SH-SY5Y (cell line): ENCODE data around the gene TEX29.

Experiments used
- GATA2 ChIP-seq: IDR thresholded peaks from 2 replicates; pipeline ENCODE4 v1.6.1; 2011; ENCODE audit warnings: mild to moderate bottlenecking, low read depth, low read length
- GATA3 ChIP-seq: IDR thresholded peaks from 2 replicates; pipeline ENCODE4 v1.6.1; 2011; ENCODE audit warnings: low read depth, mild to moderate bottlenecking, low read length, moderate library complexity

The TEX29 gene

GRCh38 chr13:111322916-111323331 is 2.5 kb downstream of the TEX29 start:
- TF ChIP-seq GATA2: no peak

- TF ChIP-seq GATA2 (no peak), GATA3 (no peak)
Measured at GRCh38 chr13:111323549-111323948, 3.1 kb downstream of the TEX29 start.

GRCh38 chr13:111323950-111324651 is 3.7 kb downstream of the TEX29 start:
- TF ChIP-seq GATA3 (no peak), GATA2 (no peak)

GRCh38 chr13:111324736-111325135 is 4.3 kb downstream of the TEX29 start:
- TF ChIP-seq GATA2 (no peak), GATA3 (no peak)

- no peak for TF ChIP-seq GATA3
- no peak for TF ChIP-seq GATA2
Measured at GRCh38 chr13:111325146-111325890, 4.9 kb downstream of the TEX29 start.

GRCh38 chr13:111325941-111326620 is 5.6 kb downstream of the TEX29 start:
- TF ChIP-seq GATA2 (no peak), GATA3 (no peak)

GRCh38 chr13:111326621-111326965 is 6.2 kb downstream of the TEX29 start:
- no peak for TF ChIP-seq GATA3
- no peak for TF ChIP-seq GATA2

- TF ChIP-seq GATA3: no peak
- TF ChIP-seq GATA2: no peak
Measured at GRCh38 chr13:111326981-111327642, 6.7 kb downstream of the TEX29 start.

GRCh38 chr13:111327730-111328573 is 7.5 kb downstream of the TEX29 start:
- TF ChIP-seq GATA2 (no peak), GATA3 (no peak)

GRCh38 chr13:111328574-111329410 is 8.3 kb downstream of the TEX29 start:
- TF ChIP-seq GATA2 (no peak), GATA3 (no peak)

GRCh38 chr13:111329641-111330040 is 9.2 kb downstream of the TEX29 start:
- TF ChIP-seq GATA3 (no peak), GATA2 (no peak)

GRCh38 chr13:111330066-111330610 is 9.7 kb downstream of the TEX29 start:
- TF ChIP-seq GATA3 (no peak), GATA2 (no peak)

GRCh38 chr13:111335298-111335697 is 14.9 kb downstream of the TEX29 start:
- TF ChIP-seq GATA2: no peak
- no peak for TF ChIP-seq GATA3
